SK-N-DZ (cell line): ENCODE measurements around the gene APLNR.

Experiments
- DNase-seq: peaks from one replicate; pipeline ENCODE4 v3.0.0-alpha.2; 2015; ENCODE audit warnings: low spot score

Gene APLNR

GRCh38 chr11:57251491-57252104 lies 14.5 kb upstream of the APLNR start:
- DNase-seq = no peak

- no peak for DNase-seq
Observed at GRCh38 chr11:57251037-57251436, 14.0 kb upstream of the APLNR start.

DNA sequence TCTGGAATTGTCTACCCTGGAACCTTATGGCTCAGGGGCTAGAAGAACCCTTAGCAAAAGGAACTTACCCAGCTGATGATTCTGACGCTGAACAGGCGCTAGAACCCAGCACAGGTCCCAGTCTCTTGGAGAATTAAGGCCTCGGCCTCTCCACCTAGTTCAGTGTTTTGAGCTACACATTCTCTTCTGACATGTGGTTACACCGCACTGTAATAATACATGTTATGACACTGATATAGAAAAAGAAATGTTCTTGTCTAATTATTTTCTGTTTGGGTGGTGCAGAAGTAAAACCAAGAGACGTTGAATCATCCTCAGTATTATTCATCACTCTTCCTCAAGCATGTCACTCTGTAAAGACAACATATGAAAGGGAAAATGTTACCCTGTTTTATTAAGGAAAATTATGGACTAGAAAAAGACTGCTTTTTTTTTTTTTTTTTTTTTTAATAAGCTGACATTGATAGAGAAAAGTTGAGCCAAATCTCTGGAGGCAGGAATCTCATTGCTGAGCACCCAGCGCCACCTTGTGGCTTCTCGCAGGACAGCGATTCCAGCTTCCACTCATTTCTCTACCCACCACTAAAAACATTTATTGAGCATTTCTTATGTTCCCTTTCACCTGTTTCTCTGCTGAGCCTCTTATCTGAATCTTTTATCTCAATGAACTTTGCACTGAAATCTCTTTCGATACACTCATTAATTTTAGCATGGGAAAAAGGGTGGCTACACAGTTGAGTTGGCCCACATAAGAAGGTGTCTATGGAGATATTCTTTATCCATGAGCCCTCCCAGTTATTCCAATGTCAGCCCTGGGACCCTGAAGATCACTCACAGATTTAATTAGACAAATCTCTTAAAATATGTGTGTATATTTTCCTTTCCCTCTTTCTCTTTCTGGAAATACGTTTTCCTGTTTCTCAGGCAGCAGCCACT lies 12.6 kb upstream of the APLNR start:
- peak; percentile 55 for DNase-seq

- DNase-seq = peak; percentile 71
Observed at GRCh38 chr11:57248780-57249383, 11.8 kb upstream of the APLNR start.

DNA sequence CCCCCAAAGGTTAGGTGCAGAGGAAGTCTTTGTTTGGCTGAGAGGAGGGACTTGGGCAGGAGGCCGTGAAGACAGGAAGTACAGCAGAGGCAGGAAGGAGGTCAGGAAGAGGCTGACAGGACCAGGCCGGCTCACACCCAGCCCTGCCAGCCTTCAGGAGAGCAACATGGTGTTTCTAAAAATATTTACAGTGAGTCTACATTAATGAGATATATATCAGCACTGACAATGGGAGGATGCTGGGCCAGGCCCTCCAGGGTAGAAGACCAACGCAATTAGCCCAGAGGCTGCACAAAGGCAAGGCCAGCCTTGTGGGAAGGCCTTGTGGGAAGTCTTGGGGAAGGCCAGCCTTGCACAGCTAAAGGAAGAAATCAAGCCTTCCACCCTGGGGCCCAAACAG lies 7.9 kb upstream of the APLNR start:
- DNase-seq = no peak

DNA sequence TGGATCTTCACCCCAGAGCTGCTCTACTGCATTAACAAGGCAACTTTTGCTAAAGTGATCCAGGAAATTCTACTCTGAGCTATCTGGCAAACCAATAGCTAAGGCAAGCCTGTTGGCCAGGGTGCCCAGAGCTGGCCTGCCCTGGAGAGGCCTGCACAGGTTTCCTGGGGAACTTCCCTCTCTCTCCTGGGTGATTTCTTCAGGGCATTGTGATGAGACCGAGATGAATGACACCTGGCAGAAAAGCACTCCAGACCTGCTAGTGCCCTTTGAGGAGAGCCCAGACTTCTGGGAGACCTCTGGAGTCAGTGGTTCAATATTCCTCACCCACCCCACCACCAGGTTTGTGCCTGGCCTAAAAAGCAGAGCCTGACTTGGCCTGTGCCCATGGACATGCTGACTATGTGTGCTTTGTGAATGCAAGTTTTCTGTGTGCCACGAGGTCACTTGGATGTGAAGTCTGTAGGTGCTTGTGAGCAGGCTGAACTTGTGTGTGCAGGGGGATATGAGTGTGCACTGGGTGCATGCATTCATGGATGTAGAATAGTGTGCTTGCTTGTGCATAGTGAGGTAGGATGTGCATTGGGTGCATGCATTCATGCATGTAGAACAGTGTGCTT lies 4.4 kb upstream of the APLNR start:
- DNase-seq = no peak

GRCh38 chr11:57240757-57241156 lies 3.7 kb upstream of the APLNR start:
- peak; percentile 68 for DNase-seq

DNA sequence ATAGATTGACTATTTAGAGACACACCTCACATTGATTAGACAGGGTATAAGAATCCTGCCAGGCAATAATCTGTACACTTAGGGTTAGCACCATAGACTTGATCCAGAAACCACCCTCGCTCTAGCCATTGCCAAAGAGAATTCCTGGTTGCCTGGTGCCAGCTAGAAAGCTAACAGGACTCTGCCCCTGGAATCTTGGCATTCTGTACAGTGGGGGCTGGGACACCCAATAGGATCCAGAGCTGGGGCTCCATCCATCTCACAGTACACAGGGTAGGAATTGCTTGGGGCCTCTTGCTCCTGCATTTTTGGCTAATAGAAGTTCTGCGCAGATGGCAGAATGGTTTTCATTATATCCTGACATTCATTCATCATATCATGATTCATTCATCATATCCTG lies 3.0 kb upstream of the APLNR start:
- DNase-seq = no peak

DNA sequence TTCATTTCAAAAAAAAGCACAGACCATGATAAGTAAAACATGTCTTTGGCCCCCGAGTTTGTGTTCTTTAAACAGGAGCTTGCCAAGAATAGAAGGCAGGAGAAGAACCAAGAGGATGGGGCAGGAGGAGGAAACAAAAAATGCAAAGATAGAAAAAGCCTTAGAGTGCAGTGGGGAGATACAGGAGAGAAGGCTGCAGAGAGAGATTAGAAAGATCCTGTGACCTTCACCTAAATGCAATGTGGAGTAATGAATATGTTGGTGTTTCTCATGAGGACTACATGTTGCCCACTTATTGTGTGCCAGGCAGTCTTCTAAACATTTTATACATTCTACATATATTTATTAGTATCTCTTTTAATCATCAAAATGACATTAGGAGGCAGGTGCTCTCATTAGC lies 2.3 kb upstream of the APLNR start:
- DNase-seq = no peak

- no peak for DNase-seq
Observed at GRCh38 chr11:57235761-57236703, 1.0 kb downstream of the APLNR start.

- no peak for DNase-seq
Observed at GRCh38 chr11:57233702-57234101, 3.3 kb downstream of the APLNR start.

DNA sequence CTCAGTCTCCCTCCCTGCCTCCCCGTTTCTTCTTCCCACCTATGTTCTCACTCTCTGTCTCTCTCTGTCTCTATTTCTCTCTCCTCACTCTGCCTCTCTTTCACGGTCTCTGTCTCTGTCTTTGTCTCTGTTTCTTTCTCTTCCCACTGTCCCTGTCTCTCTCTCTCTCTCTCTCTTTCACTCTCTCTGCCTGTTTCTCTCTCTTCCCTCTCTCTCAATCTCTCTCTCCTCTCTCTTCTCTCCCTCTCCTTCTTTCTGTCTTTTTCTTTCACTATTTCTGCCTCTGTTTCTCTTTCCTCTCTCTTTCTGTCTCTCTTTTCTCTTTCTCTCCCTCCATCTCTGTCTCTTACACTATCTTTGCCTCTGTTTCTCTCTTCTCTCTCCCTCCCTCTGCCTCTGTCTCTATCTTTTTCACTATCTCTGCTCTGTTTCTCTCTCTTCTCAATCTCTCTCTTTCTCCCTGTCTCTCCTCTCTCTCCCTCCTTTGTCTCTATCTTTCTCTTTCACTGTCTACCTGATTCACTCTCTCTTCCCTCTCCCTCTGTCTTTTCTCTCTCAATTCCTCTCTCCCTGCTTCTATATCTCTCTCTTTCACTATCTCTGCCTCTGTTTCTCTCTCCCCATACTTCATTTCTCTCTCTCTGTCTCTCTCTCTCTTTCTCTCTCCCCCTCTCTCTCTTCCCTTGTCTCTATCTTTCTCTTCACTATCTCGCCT lies 5.4 kb downstream of the APLNR start:
- DNase-seq = no peak

GRCh38 chr11:57230791-57231538 lies 6.1 kb downstream of the APLNR start:
- no peak for DNase-seq

DNA sequence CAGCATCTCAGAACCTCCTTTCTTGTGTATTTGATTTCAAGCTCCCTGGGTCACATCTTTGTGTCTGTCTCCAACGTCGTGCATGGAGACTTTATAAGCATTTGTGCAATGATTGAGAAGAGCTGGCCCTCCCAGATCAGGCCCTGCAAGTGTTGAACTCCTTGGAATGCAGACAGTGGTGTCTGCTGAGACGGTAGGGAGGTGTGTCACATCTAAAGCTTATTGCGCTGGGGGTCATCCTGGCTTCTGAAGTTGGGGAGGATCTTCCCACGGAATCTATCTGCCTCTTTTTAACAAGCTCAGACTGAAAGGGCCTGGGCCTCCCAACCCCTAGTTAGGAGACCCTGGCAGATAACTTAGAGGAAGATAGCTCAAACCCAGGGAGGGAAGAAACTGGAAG lies 6.7 kb downstream of the APLNR start:
- DNase-seq = no peak

- no peak for DNase-seq
Observed at GRCh38 chr11:57228600-57228999, 8.4 kb downstream of the APLNR start.

DNA sequence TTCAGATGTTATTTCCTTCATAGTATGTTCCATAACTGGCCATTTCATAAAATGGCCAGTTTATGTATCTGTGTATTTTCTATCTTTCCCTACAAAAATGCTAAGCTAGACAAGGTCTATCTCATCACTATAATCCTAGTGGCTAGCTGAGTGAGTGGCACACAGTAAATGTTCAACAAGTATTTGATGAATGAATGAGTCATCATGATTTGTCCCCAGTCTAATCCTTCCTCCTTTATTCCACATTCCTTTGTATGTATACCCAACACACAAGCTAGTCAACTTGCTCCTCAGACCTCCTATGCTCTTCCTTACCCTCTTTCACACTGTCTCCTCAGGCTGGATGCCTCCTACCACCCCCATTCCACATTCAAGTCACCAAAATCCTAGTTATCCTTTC lies 12.5 kb downstream of the APLNR start:
- no peak for DNase-seq

DNA sequence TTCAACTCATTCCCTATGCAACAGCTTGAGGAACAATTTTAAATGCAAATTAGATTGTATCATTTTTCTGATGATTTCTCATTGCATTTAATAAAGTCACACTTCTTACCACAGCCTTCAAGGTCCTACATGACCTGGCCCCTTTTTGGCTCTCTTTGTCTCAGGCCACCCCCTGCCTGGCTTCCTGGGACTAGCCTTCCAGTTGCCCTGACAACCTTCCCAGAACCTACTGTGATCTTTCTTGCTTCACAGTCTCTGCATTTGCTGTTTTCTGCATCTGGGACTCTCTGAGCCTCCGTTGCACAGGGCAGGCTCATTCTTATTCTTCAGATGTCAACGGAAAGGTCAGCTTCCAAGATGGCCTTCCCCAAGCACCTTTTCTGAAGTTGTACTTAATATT lies 12.9 kb downstream of the APLNR start:
- no peak for DNase-seq

DNA sequence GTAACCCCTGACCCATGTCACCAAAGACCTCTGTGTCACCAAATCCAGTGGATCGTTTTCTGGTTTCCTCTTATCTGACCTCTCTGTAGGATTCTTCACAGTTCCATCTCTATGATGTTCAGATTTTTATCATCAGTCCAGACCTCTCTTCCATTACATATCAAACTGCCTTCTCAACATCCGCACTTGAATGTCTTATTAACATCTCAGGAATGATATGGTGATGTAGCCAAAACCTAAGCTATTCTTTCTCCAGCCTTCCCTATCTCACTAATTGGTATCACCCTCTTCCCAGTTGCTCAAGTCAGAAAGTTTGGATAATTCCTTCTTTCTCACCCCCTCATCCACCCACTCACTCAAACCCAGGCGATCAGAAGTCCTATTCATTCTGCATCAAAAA lies 13.4 kb downstream of the APLNR start:
- DNase-seq = no peak

DNA sequence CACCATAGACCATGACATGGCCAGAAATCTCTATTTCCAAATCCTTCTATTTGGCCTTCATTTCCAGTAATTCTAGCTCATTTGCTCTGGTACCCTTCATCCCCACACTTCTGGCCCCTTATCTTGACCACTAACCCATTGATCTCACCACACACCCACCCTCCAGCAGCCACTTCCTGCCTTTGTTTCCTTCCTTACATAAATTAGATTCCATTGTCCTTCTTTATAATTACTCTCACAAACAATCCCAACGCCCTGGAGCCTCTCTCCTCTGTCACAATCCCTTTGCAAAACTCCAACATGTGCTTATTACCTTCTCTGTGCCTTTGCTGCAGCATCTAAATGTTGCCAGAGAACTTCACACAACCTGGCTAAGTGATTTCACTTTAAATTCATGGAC lies 14.8 kb downstream of the APLNR start:
- no peak for DNase-seq
